DMS53 treated with DMSO at 0.1 percent for 48 hours (cell line): Measurements from ENCODE around the gene PGM5.

ENCODE experiments used
- DNase-seq: peaks from one replicate; lab custom pipeline; 2025; ENCODE audit not compliant: unreplicated experiment; lab: John Stamatoyannopoulos, UW

PGM5 gene

DNA sequence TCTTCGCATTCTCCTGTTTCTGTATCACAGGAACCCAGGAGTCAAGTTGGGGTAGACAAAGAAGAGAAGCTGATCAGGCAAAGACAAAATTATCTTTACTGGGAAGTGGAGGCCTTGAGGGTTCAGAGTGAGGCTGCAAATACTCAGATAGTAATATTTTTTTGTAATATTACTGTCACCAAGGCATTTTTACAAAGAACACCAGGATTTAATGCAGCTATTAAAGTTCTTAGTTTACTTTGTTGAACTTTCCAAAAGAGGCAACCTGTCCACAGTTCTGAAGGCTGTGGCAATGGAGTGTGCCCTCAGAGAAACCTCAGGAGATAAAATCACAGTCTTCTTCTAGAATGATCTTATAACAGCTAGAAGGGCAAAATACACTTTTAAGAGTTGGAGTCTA is 74.9 kb downstream of the PGM5 start:
- no peak for DNase-seq

DNA sequence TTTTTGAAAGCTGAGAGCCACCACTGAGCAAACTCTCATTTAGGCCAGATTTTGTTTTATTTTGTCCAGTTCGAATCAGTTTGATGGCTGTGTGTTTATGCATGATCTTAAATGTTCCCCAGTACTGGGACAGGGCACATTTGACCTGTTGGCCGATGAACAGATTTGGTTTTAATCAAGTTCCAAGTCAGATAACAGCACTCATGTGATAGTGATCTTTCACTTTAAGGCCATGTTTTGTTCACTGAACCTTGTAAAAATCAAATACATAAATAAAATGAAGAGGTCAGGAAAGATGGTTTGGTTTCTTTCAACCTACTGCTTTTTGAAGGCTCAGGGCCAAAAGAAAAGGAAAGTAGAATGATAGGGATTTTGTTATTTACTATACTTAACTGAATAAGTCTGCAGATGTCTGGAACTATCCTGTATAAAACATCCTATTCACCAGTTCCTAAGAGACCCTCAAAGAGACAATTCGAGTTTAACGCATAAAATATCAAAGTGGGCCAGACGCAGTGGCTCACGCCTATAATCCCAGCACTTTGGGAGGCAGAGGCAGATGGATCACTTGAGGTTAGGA is 77.2 kb downstream of the PGM5 start:
- no peak for DNase-seq

DNA sequence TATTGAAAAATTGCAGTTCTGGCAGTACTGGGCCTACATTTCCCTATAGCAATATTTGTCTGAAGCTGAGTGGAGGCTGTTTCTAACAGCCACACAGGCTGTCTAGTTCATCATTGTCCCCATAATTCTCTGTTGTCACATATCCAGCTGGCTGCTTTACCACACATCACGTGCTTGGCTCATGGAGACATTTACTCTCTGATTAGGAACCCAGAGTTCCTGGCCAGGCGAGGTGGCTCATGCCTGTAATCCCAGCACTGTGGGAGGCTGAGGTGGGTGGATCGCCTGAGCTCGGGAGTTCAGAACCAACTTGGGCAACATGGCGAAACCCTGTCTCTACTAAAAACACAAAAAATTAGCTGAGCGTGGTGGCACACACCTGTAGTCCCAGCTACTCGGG is 81.4 kb downstream of the PGM5 start:
- DNase-seq = no peak

DNA sequence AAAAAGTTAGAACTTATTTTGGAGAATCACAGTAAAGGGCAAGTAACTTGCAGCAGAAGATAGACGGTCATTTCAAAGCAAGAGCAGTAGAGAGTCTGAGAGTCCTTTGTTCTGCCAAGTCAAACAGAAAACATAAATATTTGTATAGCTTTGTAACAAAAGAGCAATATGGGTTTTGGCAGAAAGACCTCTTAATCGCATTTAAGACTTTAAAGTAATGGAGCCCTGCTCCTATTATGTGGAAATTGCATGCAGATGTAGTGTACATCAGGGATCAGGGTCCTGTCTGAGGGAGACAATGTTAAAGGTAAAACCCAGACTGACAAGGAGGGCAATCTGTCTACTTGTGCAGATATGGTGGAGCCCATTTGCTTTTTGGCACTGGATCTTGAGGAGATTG is 87.2 kb downstream of the PGM5 start:
- DNase-seq = peak; percentile 2

DNA sequence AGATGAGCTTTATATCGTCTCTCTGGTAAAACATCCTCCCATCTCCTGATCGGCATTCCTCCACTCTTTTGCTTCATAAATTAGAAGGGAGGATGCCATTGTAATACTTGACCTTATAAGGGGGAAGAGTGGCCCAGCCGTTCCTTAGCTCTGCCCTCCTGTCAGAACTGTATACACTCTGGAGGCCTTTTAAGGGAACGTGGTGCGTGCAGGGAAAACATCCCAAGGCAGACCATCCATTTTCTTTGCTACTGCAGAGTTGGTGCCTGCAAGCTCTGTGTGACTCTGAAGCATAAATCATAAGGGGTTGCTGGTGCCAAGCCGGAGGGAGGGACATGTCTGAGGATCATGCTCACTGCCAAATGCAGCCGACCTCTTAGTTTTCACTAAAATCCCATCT is 90.4 kb downstream of the PGM5 start:
- no peak for DNase-seq

DNA sequence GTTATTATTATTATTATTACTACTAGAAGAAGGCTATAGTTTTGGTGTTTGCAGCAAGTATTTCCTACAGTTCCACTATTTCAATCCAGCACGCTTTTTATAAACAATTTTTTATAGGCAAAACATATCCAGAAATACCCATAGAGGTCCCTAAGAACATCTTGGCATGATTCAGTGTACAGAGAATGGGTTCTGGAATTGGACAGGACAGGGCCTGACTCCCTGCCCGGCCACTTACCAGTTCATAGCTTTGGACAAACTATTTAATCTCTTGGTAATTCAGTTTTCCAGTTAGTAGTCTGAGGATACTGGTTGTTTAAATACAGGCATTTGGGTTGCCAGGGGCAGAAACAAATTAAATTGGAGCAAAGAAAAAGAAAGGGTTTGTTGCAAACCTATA is 91.2 kb downstream of the PGM5 start:
- no peak for DNase-seq

DNA sequence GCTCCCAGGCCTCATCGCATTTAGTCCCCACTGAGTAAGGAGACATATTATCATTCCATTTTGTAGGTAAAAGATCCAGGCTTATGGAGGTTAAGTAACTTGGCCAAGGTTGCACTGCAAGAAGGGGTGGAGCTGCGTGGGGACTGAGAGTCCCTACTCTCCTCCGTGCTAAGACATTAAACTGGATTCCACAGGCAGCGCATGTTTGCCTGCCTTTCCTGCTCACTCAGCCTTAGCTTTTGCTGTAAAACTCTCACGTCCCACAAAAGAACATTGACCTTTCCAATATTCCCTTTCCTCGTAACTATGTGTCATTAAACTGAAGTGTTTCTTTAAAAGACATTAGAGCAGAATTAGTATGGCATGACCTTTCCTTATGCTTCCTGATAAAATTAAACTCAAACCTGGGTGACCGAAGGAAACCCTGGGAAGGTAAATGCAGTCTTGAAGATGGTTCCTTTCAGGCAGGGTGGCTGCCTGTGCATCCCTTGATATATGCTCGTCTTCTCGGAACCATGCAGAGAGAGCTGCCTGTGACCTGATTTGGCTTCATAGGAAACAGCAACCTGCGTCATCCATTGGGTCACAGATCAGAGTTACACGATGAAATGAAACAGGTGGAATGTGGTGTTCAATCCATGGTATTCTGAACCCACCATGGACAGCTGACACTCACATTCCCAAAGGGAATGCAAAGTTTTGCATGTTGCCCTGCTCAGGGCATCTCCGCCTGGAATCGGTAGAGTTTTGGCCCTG is 98.3 kb downstream of the PGM5 start:
- DNase-seq = no peak

DNA sequence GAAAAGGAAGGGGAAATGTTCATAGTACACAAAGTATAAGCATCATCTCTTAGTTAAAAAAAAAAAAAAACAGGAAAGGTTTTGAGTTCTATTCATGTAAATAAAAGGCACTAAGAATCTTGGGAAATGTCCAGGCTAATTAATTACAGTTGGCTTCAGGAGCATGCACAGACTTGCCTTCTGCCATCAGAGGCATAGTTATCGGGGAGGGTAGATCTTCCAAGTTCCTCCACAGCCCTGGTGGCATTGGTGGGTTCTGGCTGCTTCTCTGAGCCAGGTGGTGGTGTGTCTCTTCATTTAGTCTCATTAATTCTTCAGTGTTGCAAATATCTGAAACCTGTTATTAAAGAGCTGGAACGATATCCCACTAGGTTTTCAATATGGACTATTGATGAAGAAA is 99.0 kb downstream of the PGM5 start:
- DNase-seq = no peak

DNA sequence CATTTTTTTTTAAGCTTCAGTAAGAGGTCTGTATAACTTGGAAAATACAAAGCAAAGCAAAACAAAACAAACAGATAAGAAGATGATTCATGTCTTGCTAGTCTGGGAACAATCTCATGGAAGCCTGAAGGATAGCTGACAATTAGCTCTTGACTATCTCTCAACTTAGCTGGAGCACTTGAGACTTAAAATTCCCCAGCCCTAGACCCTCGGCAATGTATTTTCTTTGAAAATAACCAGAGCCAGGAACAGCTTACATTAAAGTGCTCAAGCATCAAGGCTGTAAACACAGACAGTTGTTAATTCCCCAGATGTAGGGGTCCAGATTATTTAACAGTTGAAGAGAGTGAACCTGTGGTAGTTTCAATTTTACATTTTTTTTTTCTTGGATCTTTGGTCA is 101.4 kb downstream of the PGM5 start:
- DNase-seq = peak; percentile 1

DNA sequence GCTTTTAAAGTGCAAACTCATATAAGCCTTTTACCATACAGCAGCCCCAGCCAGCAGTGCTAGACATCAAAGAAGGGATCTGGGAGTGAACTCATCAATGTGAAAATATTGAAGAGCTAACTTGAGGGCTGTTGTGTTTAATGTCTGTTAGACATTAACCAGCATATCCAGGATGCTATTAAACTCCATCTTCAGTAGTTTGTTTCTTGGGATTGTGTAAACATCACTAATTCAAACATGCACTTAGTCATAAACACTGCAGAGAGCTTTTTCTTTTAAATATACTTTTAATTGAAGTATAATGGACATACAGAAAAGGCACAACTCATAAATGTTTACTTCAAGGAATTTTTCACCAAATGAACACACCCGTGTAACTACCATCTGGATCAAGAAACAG is 102.5 kb downstream of the PGM5 start:
- peak; percentile 47 for DNase-seq

DNA sequence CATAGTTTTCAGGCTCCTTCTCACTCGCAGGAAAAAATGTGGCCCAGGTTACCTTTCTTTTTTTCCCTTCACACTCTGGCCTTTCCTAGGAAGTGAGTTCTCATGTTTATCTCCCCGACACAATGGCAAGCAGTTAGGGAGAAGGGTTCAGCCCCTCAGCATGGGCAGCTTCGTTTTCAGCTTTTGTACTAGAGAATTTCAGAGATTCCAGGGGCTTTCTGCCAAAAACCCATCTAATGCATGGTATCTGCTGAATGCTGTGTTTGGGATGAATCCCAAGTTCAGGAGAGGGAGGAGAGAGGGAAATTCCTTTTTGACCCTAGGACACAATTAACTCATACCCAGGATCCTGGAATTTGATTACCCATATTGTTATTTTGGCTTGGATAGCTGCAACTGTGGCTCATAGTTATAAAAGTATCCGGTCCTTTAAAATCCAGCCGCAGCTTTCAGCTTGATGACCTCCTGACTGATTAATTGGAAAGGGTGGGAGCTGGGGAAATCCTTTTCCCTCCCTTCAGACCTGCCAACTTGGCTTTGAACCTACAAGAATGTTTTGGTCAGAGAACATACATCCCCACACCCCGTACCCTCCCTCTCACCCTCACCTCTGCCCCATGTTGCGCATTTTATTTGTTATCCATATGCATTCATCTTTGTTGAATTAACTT is 105.8 kb downstream of the PGM5 start:
- no peak for DNase-seq

DNA sequence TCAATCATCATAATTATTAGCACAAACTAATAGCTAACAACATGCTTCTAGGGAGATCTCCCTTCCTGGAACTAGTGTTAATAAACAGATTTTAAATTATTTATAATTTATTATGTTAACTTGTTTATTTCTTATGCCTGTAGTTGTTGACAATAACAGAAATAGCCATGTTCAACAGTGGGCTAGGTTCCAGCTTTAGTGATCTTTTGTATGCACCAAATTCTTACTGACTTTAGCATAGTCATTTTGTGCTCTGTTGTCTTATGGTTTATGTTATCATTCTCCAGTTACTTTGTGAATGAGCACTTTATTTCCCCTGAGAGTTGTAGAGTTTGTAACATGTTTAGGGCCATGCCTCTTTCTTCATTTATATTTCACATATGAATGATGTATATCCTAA is 113.7 kb downstream of the PGM5 start:
- DNase-seq = no peak

DNA sequence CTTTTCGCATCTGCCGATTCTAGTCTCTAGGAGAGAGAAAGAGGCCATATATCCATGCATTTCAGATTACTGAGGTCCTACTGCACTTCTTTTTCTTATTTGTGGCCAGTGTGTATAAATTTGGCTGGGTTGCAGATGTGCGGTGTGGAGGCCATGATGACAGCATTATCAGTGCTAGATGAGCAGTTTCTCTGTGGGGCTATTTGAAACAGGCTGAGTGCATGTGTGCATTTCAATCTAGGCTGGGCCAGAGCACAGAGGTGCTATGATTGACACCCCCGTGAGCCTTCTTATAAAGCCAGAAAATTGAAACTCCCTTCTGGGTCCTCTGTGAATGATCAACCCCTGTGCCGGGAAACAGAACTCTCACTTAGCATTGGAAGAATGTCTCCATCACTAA is 114.2 kb downstream of the PGM5 start:
- DNase-seq = no peak

DNA sequence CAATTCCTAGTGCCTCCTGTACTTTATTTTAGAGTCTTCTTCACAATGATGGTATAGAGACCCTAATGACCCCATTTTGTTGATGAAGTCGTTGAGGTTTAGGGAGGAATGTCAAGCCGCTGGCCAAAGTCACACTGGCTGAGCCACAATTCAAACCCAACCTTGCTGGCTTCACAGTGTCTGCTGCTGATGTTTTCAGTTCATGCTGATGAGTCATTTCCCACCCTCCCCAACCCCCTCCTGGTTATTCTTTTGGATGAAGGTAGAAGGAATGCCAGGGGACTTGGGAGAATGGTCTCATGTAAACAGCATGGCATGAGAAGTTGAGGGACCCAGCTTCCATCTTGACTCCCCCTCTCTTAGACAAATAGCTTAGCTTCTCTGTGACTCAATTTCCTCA is 115.7 kb downstream of the PGM5 start:
- no peak for DNase-seq

DNA sequence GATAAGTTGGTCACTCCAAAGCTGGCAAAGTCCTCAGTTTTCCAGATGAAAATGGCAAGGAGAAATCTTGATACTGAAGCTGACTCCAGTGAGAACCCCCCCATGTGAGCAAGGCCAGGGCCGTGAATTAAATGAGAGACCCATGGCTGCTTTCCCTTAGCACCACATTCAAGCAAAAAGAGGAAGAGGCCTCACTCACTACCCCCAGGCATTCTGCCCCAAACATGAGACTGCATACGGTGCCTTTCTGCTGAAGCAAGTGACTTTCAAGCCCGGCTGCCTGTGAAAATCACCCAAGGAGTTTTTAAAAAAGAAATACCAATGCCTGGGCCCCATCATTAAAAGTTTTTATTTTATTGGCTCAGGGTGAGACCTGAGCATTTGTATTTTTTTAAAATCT is 117.4 kb downstream of the PGM5 start:
- no peak for DNase-seq

DNA sequence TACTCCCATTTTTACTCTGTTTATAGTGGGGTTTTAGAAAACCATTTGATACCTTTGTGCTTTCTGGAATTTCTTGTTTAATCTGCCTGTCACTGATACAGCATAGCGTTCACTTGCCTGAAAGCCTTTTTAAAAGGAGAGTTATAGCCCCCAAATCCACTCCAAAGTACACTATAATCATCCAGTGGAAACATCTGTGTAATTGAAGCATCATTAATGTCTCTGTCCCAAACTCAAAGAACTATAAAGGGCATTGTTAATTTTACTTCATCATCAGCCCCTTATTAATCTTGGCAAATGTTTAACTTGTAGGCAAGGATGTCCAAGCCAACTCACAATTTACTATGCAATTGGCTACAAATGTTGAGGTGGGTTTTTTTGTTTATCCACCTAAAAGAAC is 120.0 kb downstream of the PGM5 start:
- DNase-seq = no peak

DNA sequence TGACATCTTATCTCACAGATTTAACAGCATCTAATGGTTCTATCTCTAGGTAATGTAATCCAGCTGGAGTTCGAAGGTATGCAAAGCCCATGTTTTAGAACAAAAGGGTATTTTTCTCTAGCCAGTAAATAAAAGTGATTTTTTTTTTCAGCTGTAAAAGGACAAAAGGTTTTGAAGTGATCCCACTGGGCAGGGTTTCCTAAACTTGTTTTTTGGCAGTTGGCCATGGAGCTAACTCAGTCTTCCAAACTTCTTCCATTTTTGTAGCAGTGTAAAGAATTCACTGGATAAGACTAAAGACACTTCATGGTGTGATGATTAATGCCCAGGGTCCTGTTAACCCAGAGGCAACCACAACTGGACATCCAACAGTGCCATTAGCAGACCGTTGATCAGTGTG is 120.4 kb downstream of the PGM5 start:
- no peak for DNase-seq

DNA sequence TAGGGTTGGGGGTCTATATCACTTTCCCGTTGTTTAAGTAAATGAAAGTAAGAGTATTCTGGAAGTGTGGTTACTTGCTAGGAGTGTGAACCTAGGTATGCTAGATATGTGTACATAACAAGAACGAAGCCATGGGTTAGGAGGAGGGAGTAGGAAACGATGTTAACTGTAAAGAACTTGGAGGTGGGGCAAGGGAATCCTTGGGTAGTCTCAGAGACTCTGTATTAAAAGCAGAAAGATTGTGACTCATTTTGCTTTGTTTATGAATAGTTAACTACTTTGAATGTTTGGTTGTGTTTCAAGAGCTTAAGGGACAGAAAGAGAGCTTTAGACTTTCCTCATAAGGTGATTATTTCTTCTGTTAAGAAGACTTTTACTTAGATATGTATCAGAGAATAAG is 124.4 kb downstream of the PGM5 start:
- DNase-seq = no peak

DNA sequence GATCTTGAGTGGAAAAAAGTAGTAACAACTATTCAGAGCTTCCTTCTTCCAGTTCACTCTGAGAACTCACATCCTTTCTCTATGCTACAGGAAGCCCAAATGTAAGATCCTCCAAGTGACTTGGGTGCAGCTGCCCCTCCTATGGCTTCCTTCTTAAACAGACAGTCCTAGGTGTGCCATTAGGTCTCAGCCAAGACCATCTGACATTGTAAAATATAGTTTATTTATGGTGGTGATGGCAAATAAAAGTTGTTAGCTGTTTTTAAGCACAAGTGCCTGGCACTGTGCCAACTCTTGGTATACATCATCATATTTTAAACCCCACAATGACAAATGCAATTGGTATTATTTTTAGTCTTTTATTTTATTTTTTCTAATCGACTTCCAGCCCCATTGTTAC is 126.1 kb downstream of the PGM5 start:
- DNase-seq = no peak

DNA sequence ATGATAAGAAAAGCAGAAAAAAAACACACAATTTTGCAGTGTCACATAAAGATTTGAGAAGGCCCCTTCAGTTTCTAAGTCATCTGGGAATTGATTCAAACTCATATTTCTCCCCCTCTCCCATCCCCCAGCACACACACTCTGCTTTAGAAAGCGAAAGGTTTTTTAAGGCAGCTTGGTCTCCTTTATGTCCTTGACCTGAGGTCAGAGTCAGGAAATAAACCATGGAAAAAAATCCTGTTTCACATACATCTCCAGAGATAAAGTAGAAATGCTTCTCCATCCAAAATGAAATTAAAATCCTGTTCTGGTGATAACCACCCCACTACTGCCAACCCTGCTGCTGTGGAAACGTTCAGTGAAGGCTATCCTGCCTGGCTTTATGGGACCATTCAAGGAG is 131.7 kb downstream of the PGM5 start:
- no peak for DNase-seq

DNA sequence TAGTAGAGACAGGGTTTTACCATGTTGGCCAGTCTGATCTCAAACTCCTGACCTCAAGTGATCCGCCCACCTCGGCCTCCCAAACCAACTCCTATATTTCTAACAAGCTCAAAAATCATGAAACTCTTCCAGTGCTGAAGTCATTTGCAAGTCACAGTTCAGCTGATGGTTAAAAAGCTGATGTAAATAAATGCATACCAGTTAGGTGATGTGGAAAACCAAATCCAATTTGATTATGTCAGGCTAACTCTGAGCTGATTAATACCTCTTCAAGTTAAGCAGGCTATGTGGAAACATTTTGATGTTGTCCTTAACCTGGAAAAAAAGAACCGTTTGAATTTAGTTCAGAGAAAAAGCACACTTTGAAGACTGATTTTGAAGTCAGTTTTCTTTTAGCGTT is 133.2 kb downstream of the PGM5 start:
- DNase-seq = no peak

DNA sequence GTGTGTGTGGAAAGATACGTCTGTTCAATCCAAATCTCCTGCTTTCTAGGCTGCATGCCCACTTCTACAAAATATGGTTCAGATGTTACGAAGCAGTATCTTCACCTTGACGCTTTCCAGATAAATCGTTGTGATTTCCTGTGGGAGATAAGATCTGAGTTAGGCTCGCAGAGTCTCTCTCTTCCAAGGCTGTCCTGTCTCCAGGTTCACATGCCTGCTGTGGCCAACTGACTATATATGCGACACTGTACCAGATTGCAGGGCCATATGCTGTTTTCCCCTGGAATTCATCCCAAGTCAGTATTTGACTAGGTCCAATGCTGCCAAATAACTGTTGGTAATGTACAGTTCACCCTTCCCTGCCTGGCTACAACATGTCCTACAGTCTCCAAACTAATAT is 136.4 kb downstream of the PGM5 start:
- no peak for DNase-seq

DNA sequence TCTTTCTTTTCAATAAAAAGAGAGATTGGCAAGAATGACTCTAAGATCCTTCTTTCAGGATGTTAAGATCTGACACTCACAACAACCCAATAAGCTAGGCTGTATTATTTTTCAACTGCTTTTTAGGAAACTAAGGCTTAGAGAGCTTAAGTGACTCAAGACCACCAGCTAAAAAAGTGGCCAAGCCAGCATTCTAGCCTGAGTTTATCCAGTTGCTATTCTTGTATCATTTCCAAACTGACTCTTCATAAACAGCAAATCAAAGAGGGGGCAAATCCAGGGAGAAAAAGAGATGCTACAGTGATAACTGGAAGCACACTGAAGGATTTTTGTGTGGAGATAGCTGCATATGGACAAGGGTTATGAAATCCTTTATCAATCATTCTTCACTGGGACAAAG is 137.1 kb downstream of the PGM5 start:
- DNase-seq = no peak
